HG02588 (cell line): ENCODE results near the gene ERP29.
"Not testable (repeated sequence)": the region's sequence is repeated elsewhere in the genome, so short reads cannot be mapped to it uniquely, and the experiment has no call there.

Source experiments
- ATAC-seq: cut with Tn5 transposase; IDR thresholded peaks from one replicate; pipeline ENCODE4 v1.9.1; 2021; ENCODE audit warnings: mild to moderate bottlenecking, moderate library complexity; ENCODE audit not compliant: unreplicated experiment

ERP29 gene

DNA sequence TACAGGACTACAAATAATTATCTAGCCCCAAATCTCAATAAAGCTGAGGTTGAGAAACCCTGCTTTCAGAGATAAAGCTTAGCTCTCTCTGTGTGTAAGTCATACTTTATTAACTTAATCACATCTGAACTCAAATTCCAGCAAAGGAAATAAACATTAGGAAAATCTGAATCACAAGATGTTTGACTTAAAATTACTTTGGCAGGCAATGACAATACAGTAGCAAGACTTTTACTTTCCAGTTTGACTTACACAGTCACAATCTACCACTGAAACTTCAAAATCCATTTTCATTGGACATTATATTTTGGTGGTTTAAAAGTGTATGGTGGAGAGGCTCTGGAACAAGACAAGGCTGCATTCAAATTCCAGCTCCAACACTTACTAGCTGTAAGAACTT lies 11.7 kb upstream of the ERP29 start:
- ATAC-seq, result no peak

DNA sequence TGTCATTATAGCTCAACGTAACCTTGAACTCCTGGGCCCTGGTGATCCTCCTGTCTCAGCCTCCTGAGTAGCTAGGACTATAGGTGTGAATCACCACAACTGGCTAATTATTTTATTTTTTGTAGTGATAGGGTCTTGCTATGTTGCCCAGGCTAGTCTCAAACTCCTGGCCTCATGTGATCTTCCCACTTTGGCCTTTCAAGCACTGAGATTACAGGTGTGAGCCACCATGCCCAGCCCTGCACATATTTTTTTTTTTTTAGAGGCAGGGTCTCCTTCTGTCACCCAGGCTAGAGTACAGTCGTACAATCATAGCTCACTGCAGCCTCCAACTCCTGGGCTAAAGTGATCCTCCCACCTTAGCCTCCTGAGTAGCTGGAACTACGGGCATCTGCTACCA lies 9.2 kb upstream of the ERP29 start:
- ATAC-seq, result no peak

DNA sequence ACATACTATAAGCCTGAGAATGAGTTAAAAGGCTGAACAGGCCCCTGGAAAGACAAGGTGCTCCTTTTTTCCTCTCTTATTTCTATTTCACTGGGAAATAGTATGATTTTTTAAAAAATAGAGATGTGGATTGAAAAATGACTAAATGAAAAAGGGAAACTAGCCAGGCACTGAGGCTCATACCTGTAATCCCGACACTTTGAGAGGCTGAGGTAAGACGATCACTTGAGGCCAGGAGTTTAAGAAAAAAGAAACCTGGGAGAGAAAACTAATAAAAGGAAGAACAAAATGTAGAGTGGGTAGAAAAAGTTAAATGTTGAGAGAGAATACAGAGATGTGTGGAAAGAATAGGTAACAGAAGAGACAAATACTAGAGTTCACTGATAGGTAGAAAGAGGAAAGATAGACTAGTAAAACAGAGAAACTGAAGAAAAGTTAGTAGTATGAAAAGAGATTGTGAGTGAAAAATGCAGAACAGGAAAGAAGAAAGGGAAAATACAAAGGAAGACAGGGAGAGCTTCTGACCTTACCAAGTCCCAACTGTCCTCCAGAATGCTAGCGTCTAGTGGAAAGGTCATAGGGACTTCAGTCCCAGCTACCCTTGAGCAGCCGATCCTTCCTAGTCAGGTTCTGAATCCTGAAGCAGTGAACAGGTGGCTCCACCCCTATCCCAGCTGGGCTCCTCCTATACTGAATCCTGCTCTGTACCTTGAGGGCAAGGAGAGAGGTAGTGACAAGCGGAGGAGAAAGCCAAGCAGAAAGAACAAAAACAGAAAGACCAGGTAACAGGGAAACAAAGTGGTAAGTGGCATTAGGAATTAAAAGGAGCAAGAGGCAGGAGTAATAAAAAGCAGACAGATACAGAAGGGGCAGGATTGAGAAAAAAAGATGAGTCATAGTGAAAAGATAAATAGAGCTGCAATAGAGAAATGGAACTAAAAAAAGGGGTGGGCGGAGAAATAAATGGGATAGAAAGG lies 7.5 kb upstream of the ERP29 start:
- ATAC-seq, result no peak

GRCh38 chr12:112007945-112008344 lies 5.3 kb upstream of the ERP29 start:
- ATAC-seq, result no peak

DNA sequence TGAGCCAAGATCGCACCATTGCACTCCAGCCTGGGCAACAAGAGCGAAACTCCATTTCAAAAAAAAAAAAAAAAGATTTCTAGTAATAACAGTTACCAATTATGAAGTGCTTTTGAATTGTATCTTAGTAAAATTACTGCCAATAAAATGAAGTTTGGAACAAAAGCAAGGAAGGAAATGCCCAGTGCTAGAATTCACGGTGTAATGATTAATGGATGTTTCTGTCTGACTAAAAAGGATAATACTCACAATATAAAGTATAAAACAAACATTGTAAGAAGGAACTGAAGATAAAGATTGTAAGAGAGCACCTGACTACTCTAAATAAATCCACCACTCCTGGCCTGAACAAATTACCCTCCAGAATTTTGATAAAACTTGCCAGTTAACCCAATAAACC lies 4.3 kb upstream of the ERP29 start:
- no peak for ATAC-seq

DNA sequence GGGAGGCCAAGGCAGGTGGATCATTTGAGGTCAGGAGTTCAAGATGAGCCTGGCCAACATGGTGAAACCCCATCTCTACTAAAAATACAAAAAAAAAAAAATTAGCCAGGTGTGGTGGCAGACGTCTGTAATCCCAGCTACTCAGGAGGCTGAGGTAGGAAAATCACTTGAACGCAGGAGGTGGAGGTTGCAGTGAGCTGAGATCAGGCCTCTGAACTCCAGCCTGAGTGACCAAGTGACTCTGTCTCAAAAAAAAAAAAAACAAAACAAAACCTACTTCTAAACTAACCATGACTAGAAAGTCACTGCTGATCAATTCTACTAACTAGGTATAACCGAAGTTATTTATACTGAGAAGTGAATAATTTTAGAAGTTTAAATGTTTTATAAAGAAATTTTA lies 3.6 kb upstream of the ERP29 start:
- not testable (repeated sequence) for ATAC-seq

- no peak for ATAC-seq
Observed at GRCh38 chr12:112010415-112011344, 2.5 kb upstream of the ERP29 start.

- no peak for ATAC-seq
Observed at GRCh38 chr12:112011685-112012084, 1.5 kb upstream of the ERP29 start.

GRCh38 chr12:112013601-112014402 lies 576 bp downstream of the ERP29 start:
- peak; percentile 12 for ATAC-seq

- ATAC-seq, result no peak
Observed at GRCh38 chr12:112015938-112016337, 2.7 kb downstream of the ERP29 start.

DNA sequence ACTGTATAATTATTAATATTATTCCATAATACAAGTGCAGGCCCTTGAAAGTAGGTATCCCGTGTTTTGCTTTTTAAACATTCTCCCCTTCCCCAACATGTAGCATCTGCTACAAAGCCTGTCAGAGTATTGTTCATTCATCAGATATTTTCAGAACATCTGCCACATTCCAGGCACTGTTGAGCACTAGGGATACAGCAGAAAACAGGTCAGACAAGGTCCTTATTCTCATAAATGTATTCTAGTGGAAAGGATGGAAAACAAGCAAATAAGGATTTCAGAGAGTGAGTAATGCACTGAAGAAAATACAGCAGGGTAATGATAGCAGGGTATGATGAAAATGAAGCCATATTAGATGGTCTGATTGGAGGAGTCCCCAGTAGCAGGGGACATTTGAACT lies 3.8 kb downstream of the ERP29 start:
- ATAC-seq, result no peak

GRCh38 chr12:112018571-112019237 lies 5.5 kb downstream of the ERP29 start:
- ATAC-seq, result no peak

DNA sequence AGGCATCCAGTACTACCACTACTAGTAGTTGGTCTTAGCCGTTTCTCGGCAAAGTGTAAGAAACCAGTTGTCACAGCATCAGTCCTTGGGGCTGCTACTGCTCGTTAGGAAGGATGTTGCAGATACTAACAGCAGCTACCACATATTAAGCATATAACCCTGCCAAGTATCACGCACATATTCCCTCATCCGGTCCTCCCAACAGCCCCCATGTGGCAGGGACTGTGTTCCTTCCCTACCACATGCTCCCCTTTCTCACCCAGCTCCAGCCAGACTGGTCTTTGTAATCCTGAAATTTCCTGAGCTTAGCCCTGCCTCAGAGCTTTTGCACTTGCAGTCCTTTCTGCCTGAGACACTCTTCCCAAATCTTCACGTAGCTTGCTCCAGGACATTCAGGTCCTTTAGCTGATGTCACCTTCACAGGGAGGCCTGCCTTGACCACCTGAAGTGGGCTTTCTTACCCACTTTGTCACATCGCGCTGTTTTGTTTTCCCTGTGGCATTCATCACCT lies 7.8 kb downstream of the ERP29 start:
- ATAC-seq, result no peak

GRCh38 chr12:112022241-112023016 lies 9.2 kb downstream of the ERP29 start:
- no peak for ATAC-seq

- no peak for ATAC-seq
Observed at GRCh38 chr12:112023759-112024396, 10.7 kb downstream of the ERP29 start.

DNA sequence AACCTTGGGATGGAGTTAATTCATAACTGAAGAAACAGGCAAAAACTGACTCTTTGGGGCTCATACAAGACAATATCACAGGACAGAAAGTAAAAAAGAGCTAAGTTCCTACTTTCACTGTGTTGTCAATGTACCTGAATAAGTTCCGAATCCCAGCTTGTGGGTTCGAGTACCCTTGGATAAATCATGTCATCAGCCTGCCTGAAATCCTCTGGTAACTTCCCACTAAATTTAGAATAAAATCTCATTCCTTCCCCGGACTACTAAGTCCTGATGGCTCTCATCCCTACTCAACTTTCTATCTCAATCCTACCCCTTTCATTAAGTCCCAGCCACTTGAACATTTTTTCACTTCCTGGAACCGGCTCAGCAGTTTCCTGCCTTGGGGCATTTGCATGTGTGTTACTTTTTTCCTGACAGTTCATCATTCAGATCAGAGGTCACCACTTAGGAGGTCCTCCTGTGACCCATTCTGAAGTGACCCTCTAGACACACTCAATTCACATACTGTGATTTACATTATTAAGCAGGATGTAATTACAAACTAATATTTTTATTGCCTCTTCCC lies 12.7 kb downstream of the ERP29 start:
- ATAC-seq, result no peak

GRCh38 chr12:112029301-112029700 lies 16.1 kb downstream of the ERP29 start:
- ATAC-seq, result no peak

GRCh38 chr12:112031472-112031871 lies 18.2 kb downstream of the ERP29 start:
- ATAC-seq, result no peak
